GM18505 (cell line): ENCODE measurements around the gene PAPLN.
A peak's percentile ranks its signal among the peaks of the same experiment; 100 is the strongest.

Experiments used
- ATAC-seq: cut with Tn5 transposase; IDR thresholded peaks from one replicate; pipeline ENCODE4 v1.9.1; 2021; ENCODE audit not compliant: unreplicated experiment
- POLR2A ChIP-seq: IDR thresholded peaks from 4 replicates; pipeline ENCODE4 v1.6.1; 2011; ENCODE audit warnings: borderline replicate concordance; ENCODE audit not compliant: insufficient read depth, insufficient read length; ENCODE audit errors: extremely low read depth

The PAPLN gene

GRCh38 chr14:73244541-73245290, 7.4 kb downstream of the PAPLN start:
- TF ChIP-seq POLR2A: no peak
- no peak for ATAC-seq

DNA sequence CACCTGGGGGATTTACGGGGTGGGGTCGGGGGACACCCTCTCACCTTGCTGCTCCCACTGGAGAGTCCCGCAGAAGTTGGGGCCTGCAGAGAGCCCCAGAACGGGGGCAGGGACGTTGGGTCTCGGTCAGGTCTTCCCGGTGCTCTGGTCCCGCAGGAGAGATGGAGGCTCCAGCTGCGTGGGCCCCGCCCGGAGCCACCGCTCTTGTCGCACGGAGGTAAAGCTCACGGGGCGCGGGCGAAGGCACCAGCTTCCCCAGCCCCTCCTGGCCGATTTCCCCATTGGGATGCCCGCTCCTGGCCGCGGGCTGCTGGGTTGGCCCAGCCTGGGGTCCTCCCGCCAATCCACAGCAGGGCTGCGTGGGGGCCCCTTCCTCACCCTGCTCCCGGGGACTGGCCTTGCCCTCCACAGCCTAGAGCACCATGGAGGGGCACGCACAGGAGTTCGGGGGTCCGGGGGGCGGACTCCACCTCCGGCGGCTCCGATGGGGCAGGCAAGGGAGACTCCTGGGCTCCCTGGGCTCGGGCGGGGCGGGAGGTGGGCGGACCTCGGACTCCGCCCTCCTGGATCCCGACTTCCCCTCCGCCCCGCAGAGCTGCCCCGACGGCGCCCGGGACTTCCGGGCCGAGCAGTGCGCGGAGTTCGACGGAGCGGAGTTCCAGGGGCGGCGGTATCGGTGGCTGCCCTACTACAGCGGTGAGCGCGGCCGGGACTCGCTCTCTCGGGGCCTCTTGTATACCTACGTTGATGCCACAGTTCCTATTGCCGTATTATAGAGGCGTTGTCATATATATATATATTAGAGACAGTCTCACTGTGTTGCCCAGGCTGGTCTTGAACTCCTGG, 8.4 kb downstream of the PAPLN start:
- ATAC-seq: peak; percentile 49
- peak; percentile 66 for TF ChIP-seq POLR2A

- ATAC-seq: no peak
These were observed 9.3 kb downstream of the PAPLN start for GRCh38 chr14:73246387-73247150.

DNA sequence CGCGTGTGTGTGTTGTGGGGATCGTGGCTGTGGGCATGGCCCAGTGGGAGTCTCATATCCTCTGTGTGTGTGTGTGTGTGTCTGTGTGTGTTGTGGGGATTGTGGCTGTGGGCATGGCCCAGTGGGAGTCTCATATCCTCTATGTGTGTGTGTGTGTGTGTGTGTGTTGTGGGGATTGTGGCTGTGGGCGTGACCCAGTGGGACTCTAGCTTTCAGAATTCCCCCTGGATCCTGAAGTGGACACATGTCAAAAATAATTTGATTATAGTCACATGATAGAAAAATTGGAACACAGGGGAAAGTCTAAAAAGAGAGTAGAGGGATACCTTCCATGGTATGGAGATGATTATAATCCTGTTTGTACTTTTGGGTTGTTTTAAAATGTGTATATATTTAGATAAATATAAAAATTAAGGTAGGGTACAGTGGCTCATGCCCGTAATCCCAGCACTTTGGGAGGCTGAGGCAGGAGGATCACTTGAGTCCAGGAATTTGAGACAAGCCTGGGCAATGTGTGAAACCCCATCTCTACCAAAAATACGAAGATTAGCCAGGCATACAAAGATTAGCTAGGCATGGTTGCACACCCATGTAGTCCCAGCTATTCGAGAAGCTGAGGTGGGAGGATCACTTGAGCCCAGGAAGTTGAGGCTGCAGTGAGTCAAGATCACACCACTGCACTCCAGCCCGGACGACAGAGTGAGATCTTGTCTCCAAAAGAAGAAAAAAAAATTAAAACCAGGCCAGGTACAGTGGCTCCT, 11.0 kb downstream of the PAPLN start:
- no peak for TF ChIP-seq POLR2A
- ATAC-seq: no peak

More at GRCh38 chr14:73246387-73247150, 9.3 kb downstream of the PAPLN start:
- no peak for TF ChIP-seq POLR2A

DNA sequence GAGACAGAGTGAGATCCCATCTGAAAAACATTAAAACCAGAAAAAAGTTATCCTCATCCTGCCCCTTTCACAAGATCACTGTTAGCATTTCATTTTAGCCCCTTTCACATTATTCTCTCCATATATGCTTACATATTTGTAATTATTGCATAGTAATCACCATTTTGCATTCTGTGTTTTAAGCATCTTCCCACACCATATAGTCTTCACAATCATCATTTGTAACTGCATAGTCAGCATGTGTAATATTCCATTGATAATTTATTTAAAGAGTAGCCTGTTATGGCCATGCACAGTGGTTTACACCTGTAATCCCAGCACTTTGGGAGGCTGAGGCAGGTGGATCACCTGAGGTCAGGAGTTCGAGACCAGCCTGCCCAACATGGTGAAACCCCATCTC, 11.8 kb downstream of the PAPLN start:
- TF ChIP-seq POLR2A: no peak
- no peak for ATAC-seq

- no peak for ATAC-seq
- no peak for TF ChIP-seq POLR2A
These were observed 12.4 kb downstream of the PAPLN start for GRCh38 chr14:73249564-73250316.

DNA sequence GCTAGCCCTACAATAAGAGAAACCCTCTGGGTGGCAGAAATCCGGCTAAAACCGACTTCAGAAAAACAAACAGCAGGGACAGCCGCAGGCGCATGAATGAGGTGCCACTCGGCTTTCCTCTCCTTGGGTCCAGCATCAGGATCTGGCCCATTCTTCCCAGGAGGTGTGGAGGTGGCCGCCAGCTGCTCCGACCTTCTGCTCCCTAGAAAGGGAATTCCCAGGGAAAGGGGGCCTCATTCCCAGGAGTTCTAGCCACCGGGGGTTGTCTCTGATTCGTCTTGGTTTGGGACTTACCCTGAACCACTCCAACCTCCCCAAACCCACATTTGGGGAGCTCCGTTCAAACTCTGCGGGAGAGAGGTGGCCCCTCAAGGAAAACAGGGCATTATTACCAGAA, 13.0 kb downstream of the PAPLN start:
- no peak for ATAC-seq
- no peak for TF ChIP-seq POLR2A

GRCh38 chr14:73250781-73251500, 13.6 kb downstream of the PAPLN start:
- no peak for TF ChIP-seq POLR2A
- ATAC-seq: no peak

- ATAC-seq: no peak
- TF ChIP-seq POLR2A: no peak
These were observed 14.4 kb downstream of the PAPLN start for GRCh38 chr14:73251516-73252215.

DNA sequence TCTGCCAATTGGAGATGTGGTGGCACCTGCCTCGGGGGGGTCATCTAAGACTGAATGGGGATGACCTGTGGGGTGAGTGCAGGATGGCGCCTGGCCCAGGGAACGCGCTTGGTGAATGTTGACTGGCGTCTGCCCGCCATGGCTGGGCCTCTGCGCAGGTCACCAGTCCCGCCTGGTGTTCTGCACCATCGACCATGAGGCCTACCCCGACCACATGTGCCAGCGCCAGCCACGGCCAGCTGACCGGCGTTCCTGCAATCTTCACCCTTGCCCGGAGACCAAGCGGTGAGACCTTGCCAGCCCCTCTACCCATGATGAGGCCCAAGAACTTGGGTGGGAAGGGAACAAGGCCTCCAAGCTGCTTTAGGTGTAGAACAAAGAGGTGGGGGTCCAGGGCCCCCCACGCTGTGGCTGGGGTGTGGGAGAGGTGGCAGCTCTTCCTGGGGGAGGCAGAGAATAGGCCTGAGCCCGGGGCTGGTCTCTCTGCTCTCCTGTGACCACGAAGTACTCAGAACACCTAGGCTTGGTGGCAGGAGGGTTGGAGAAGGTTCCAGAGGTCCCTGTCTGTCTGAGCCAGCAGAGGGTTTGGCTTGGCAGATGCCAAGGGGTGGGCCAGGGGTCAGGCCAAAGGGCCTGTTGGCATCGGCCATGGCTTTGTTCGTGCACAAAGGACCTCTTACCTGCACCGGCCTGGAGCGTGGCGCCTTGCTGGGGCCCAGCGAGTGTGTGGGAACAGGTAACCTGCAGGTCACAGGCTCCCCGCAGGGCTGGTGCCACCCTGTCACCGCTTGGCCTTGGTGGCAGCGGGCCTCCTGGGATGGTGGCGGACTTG, 15.4 kb downstream of the PAPLN start:
- no peak for TF ChIP-seq POLR2A

DNA sequence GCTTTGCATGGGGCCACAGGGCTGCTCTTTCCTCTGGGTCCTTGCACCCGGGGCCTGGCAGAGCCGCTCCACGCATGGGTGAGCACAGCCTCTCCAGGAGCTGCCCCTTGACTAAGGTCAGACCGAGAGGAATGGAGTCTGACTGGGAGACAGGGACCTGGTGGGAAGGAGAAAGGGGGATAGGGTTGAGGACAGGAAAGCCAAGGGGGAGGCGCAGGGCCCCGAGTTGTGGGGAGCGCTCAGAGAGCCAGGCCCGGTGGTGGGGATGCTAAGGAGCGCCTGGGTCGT, 16.0 kb downstream of the PAPLN start:
- ATAC-seq: no peak
- TF ChIP-seq POLR2A: no peak

More for the DNA sequence above, 15.4 kb downstream of the PAPLN start:
- ATAC-seq: no peak

DNA sequence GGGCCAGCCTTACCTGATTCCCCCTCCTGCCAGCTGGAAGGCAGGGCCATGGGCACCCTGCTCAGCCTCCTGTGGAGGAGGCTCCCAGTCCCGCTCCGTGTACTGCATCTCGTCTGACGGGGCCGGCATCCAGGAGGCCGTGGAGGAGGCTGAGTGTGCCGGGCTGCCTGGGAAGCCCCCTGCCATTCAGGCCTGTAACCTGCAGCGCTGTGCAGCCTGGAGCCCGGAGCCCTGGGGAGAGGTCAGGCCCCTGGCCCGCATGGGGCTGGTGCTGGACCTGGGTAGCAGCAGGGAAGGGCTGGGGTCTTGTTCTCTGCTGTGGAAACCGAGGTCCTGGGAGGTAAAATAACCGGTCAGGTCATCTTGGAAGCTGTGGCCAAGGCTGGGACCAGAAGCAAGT, 16.4 kb downstream of the PAPLN start:
- no peak for TF ChIP-seq POLR2A
- no peak for ATAC-seq
